ENCODE measurements around the gene IDH3G. TPM values are rescaled to one million over a fixed set of nuclear protein-coding genes. Genes with fewer than 3 reads are reported as not detected.

IDH3G gene
- total RNA-seq, 1 donor from 2014 or later, result 56.7 TPM

GRCh38 chrX:153783378-153784013, 10.7 kb downstream of the IDH3G start:
- H3K9me3 Mint-ChIP-seq (ENCODE audit: unreplicated experiment), result peaks cover 1% of the 10 kb centered on the region
- H3K4me3 Mint-ChIP-seq (ENCODE audit: unreplicated experiment), result no peak overlapping the region
- H3K36me3 Mint-ChIP-seq (ENCODE audit: unreplicated experiment), result no peaks in the 10 kb centered on the region
- no peaks in the 10 kb centered on the region for H3K4me1 Mint-ChIP-seq (ENCODE audit: low read depth, unreplicated experiment)
- peak overlapping the region; percentile 43 for H3K27ac Mint-ChIP-seq (ENCODE audit: unreplicated experiment)
- TF ChIP-seq CTCF (IDR thresholded peaks at IDR 0.05; ENCODE audit: partially characterized antibody, unreplicated experiment), result no peak
- no peak for DNase-seq
- H3K27me3 Mint-ChIP-seq (ENCODE audit: unreplicated experiment), result no peaks in the 10 kb centered on the region

GRCh38 chrX:153782871-153783270, 11.3 kb downstream of the IDH3G start:
- no peak overlapping the region for H3K27ac Mint-ChIP-seq (ENCODE audit: unreplicated experiment)
- TF ChIP-seq CTCF (IDR thresholded peaks at IDR 0.05; ENCODE audit: partially characterized antibody, unreplicated experiment), result no peak
- no peaks in the 10 kb centered on the region for H3K27me3 Mint-ChIP-seq (ENCODE audit: unreplicated experiment)
- no peaks in the 10 kb centered on the region for H3K4me1 Mint-ChIP-seq (ENCODE audit: low read depth, unreplicated experiment)
- H3K9me3 Mint-ChIP-seq (ENCODE audit: unreplicated experiment), result peaks cover 1% of the 10 kb centered on the region
- DNase-seq, result no peak
- no peaks in the 10 kb centered on the region for H3K36me3 Mint-ChIP-seq (ENCODE audit: unreplicated experiment)
- H3K4me3 Mint-ChIP-seq (ENCODE audit: unreplicated experiment), result no peak overlapping the region

- no peak overlapping the region for H3K27ac Mint-ChIP-seq (ENCODE audit: unreplicated experiment)
- no peak for TF ChIP-seq CTCF (IDR thresholded peaks at IDR 0.05; ENCODE audit: partially characterized antibody, unreplicated experiment)
- no peaks in the 10 kb centered on the region for H3K4me1 Mint-ChIP-seq (ENCODE audit: low read depth, unreplicated experiment)
- H3K9me3 Mint-ChIP-seq (ENCODE audit: unreplicated experiment), result peaks cover 1% of the 10 kb centered on the region
- H3K4me3 Mint-ChIP-seq (ENCODE audit: unreplicated experiment), result no peak overlapping the region
- H3K36me3 Mint-ChIP-seq (ENCODE audit: unreplicated experiment), result no peaks in the 10 kb centered on the region
- DNase-seq, result no peak
- H3K27me3 Mint-ChIP-seq (ENCODE audit: unreplicated experiment), result no peaks in the 10 kb centered on the region
These were observed 11.9 kb downstream of the IDH3G start for GRCh38 chrX:153782313-153782712.

- Mint-ChIP-seq H3K4me1 (ENCODE audit: low read depth, unreplicated experiment) (no peaks in the 10 kb centered on the region), H3K27ac (ENCODE audit: unreplicated experiment) (no peak overlapping the region), H3K27me3 (ENCODE audit: unreplicated experiment) (no peaks in the 10 kb centered on the region), H3K36me3 (ENCODE audit: unreplicated experiment) (no peaks in the 10 kb centered on the region), H3K9me3 (ENCODE audit: unreplicated experiment) (peaks cover 1% of the 10 kb centered on the region), H3K4me3 (ENCODE audit: unreplicated experiment) (no peak overlapping the region)
- TF ChIP-seq CTCF (IDR thresholded peaks at IDR 0.05; ENCODE audit: partially characterized antibody, unreplicated experiment), result no peak
- DNase-seq, result no peak
These were observed 12.6 kb downstream of the IDH3G start for GRCh38 chrX:153781428-153782047.

- Mint-ChIP-seq H3K27me3 (ENCODE audit: unreplicated experiment) (no peaks in the 10 kb centered on the region), H3K4me1 (ENCODE audit: low read depth, unreplicated experiment) (no peaks in the 10 kb centered on the region), H3K36me3 (ENCODE audit: unreplicated experiment) (no peaks in the 10 kb centered on the region), H3K4me3 (ENCODE audit: unreplicated experiment) (no peak within 1 kb of the TSS), H3K27ac (ENCODE audit: unreplicated experiment) (peak within 1 kb of the TSS; percentile 18), H3K9me3 (ENCODE audit: unreplicated experiment) (no peaks in the 10 kb centered on the region)
- no peak for DNase-seq
- TF ChIP-seq CTCF (IDR thresholded peaks at IDR 0.05; ENCODE audit: partially characterized antibody, unreplicated experiment), result no peak
These were observed 13.3 kb downstream of the IDH3G start, which contains the start of gene SRPK3 for GRCh38 chrX:153780678-153781427. SRPK3 (plus strand) TSS chrX:153781041; CDS start chrX:153781087, 46 bp downstream.

All from glutamatergic neuron (in vitro differentiated cells).